K562 (cell line): ENCODE data around the gene ZNF709. TPM values are rescaled to one million over a fixed set of nuclear protein-coding genes. Genes with fewer than 3 reads are reported as not detected.

ENCODE experiments used
- CBX2 ChIP-seq: fragments of 200-600 bp; sonication (generic); IDR thresholded peaks from one replicate; pipeline ENCODE4 v1.6.1; 2012; ENCODE audit warnings: mild to moderate bottlenecking, low read length, inconsistent platforms; ENCODE audit not compliant: insufficient read depth, poor library complexity, severe bottlenecking
- CHD2 ChIP-seq: IDR thresholded peaks from 2 replicates; pipeline ENCODE4 v1.6.1; 2011; ENCODE audit warnings: low read depth, low read length
- CTCFL ChIP-seq: IDR thresholded peaks from 2 replicates; pipeline ENCODE4 v1.6.1; 2011; ENCODE audit warnings: borderline replicate concordance, low read depth, mild to moderate bottlenecking, moderate library complexity, low read length; ENCODE audit not compliant: insufficient read depth, poor library complexity, severe bottlenecking
- FOXJ3 ChIP-seq: sonication (generic); formaldehyde crosslinking; IDR thresholded peaks from 2 replicates; pipeline ENCODE4 v1.4.0; 2020; ENCODE audit warnings: mild to moderate bottlenecking, missing genetic modification reagents
- FUS ChIP-seq: fragments of 200-400 bp; formaldehyde crosslinking; optimal IDR thresholded peaks from 2 replicates; pipeline ENCODE3; 2017; ENCODE audit warnings: low read depth, low read length
- LARP7 ChIP-seq: fragments of 450-650 bp; IDR thresholded peaks from 2 replicates; pipeline ENCODE4 v1.6.1; 2016
- MYBL2 ChIP-seq, 2 experiments: fragments of 450-650 bp in 1 of 2; sonication (generic) in 1 of 2; formaldehyde crosslinking in 1 of 2; IDR thresholded peaks; 2 replicates each; pipeline versions ENCODE4 v1.6.1 to v1.8.1; 2017 to 2022; ENCODE audit warnings: borderline replicate concordance in 1 of 2, inconsistent platforms in 1 of 2, low read depth in 1 of 2, mild to moderate bottlenecking in 1 of 2, missing genetic modification reagents in 1 of 2, moderate library complexity in 1 of 2
- NR2C2 ChIP-seq, 2 experiments: fragments of 200-800 bp in 1 of 2; sonication (Bioruptor generic) in 1 of 2; sonication (generic) in 1 of 2; formaldehyde crosslinking in 1 of 2; IDR thresholded peaks; 2 replicates each; pipeline versions ENCODE4 v1.6.1 to v1.8.0; 2016 to 2022; ENCODE audit warnings: mild to moderate bottlenecking in 1 of 2, missing compliant biosample characterization in 1 of 2, missing genetic modification characterization in 1 of 2, missing genetic modification reagents in 1 of 2
- PCBP1 ChIP-seq: fragments of 200-400 bp; formaldehyde crosslinking; IDR thresholded peaks from 2 replicates; pipeline ENCODE4 v1.6.1; 2018; ENCODE audit warnings: mild to moderate bottlenecking, low read depth, low read length; ENCODE audit not compliant: poor library complexity, severe bottlenecking
- SAP30 ChIP-seq: fragments of 200-600 bp; sonication (generic); IDR thresholded peaks from 2 replicates; pipeline ENCODE4 v1.6.1; 2012; ENCODE audit warnings: borderline replicate concordance, low read depth, mild to moderate bottlenecking, moderate library complexity, low read length, control low read depth, inconsistent platforms; ENCODE audit not compliant: insufficient read depth, poor library complexity, severe bottlenecking
- ZBTB8A ChIP-seq: fragments of 450-650 bp; IDR thresholded peaks from 2 replicates; pipeline ENCODE4 v1.6.1; 2018; ENCODE audit warnings: mild to moderate bottlenecking, moderate library complexity; ENCODE audit not compliant: partially characterized antibody
- ZNF518B ChIP-seq: fragments of 250-450 bp; sonication (Bioruptor Pico); IDR thresholded peaks from 2 replicates; pipeline ENCODE4 v1.5.0; 2021; ENCODE audit warnings: mild to moderate bottlenecking, moderate library complexity
- ZNF592 ChIP-seq: fragments of 450-650 bp; IDR thresholded peaks from 2 replicates; pipeline ENCODE4 v1.6.1; 2017; ENCODE audit warnings: antibody characterized with exemption, mild to moderate bottlenecking
- ZNF780A ChIP-seq: fragments of 250-450 bp; sonication (Bioruptor Pico); IDR thresholded peaks from 2 replicates; pipeline ENCODE4 v1.5.0; 2021; ENCODE audit warnings: mild to moderate bottlenecking
- polyA plus RNA-seq, 8 experiments: library from polyadenylated mRNA; depleted of rRNA in 4 of 8; stranded (reverse) in 5 of 8; unstranded in 3 of 8; fragments of >200 nt; fragmentation: Nextera tagmentation in 2 of 8; fragmentation: Illumina TruSeq in 1 of 8; extraction: Ambion mirVana in 2 of 8; extraction: Trizol in 1 of 8; gene quantifications; 2 replicates each; pipeline versions ENCODE4 v1.2.1 to v1.2.3, GENCODE V29; 2011 to 2014; ENCODE audit warnings: inconsistent platforms in 1 of 8, missing spikeins in 1 of 8
- total RNA-seq, 7 experiments: library from RNA; depleted of rRNA in 6 of 7; stranded (reverse); fragments of >200 nt in 6 of 7; fragmentation: Illumina TruSeq in 2 of 7; extraction: Trizol in 2 of 7; gene quantifications; 2 replicates each; pipeline versions ENCODE4 v1.2.1 to v1.2.3, GENCODE V29; 2011 to 2021; ENCODE audit warnings: low replicate concordance in 1 of 7

Gene ZNF709
- total and polyA plus RNA-seq, 9 of the 15 experiments (the other 6 are each of a cell fraction or from before 2014, with no cell fraction given), result 0.07 to 0.69 (median 0.18) TPM

GRCh38 chr19:12440541-12441316, 43.9 kb downstream of the ZNF709 start, which contains the start of gene ZNF443 (continued):
- TF ChIP-seq MYBL2 (IDR thresholded peaks at IDR 0.05; ENCODE audit: low read depth) (no peak), MYBL2 (CRISPR knock-in tag; IDR thresholded peaks at IDR 0.05; ENCODE audit: borderline replicate concordance) (no peak), FUS (no peak), ZNF780A (CRISPR knock-in tag) (no peak), ZNF592 (no peak), FOXJ3 (CRISPR knock-in tag) (no peak), CBX2 (no peak), PCBP1 (no peak), CHD2 (peak; percentile 67), NR2C2 (CRISPR knock-in tag; IDR thresholded peaks at IDR 0.05) (no peak), NR2C2 (tag; IDR thresholded peaks at IDR 0.05) (peak; percentile 35; the same call in 1 of the 2 replicates), CTCFL (peak; percentile 8), LARP7 (no peak), ZBTB8A (no peak), SAP30 (peak; percentile 71), ZNF518B (CRISPR knock-in tag) (no peak)
